ENCODE results near the gene SRP68.

Gene SRP68

DNA sequence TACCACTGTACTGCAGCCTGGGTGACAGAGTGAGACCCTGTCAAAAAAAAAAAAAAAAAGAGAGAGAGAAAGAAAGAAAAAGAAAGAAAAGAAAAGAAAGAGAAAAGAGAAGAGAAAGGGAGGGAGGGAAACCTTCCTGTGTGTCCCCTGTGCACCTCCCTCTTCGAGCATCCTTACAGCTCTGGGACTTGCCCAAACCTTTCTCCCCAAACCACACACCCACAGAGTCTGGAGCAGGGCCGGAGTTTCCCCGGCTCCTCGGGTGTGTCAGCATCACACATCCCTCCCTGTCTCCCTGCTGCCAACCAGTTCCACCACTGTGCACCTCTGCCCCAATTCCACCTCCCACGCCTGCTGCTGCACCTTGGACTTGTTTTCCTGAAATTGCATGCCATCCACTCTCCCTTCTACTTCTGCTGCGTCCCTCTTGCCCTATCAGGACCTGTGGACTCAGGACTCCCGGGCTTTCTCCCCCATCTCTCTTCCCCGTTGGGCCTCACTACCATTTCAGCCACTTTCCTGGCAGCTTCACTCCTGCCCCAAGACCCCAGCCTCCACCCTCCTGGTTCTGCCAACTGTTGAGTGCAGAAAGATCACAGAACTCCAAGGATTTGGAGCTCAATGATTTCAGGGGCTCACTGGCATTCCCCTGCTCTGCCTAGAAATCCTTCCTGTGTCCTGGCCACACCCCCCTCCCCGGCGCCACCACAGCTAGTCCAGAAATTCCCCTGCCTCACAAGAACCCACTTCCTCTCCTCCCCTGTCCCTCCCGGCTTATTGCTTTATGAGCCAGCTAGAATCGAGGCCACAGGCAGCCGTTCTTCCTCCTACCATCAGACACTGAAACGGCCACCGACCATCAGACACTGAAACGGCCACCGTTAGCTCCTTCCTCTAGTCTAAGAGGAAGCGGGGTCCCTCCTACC lies 75.4 kb downstream of the SRP68 start:
- Histone ChIP-seq H3K4me3 (ENCODE audit: insufficient read depth, low read depth, low read length) (no peak overlapping the region), H3K36me3 (ENCODE audit: control insufficient read depth, insufficient read depth, low read length) (no peaks in the 10 kb centered on the region), H3K27me3 (ENCODE audit: control insufficient read depth, insufficient read depth, low read length, poor library complexity, severe bottlenecking) (no peaks in the 10 kb centered on the region), H3K4me1 (ENCODE audit: control insufficient read depth, insufficient read depth, low read length) (no peaks in the 10 kb centered on the region), H3K27ac (ENCODE audit: insufficient read depth, low read depth, low read length, poor library complexity, severe bottlenecking) (no peak overlapping the region), H3K9me3 (ENCODE audit: control insufficient read depth, low read length) (no peaks in the 10 kb centered on the region)
- 80 to 84% methylated on average over 18 of the region's 18 CpGs for WGBS, 2 experiments

DNA sequence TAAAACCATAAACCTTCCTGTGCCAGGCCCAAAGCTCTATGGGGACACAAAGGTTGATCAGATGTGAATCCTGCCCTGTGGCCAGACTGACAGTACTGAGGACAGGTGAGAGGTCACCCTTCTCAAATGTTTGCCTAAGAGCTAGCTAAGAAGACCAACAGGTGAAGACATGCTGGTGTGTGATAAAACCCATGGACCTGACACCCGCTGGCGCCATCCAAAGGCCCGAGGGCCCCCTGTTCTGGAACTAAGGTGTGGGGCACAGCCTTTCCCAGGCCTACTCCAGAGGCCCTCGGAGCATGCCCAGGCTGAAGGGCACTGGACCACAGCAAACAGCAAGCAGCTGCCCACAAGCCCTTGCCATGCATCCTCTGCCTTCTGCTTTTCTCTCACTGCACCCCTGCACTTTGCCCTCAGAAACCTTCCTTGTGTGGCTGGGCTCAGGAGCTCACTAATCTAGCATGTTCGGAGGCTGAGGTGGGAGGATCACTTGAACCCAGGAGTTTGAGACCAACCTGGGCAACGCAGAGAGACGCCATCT lies 76.9 kb downstream of the SRP68 start:
- Histone ChIP-seq H3K36me3 (ENCODE audit: control insufficient read depth, insufficient read depth, low read length) (no peaks in the 10 kb centered on the region), H3K9me3 (ENCODE audit: control insufficient read depth, low read length) (no peaks in the 10 kb centered on the region), H3K4me3 (ENCODE audit: insufficient read depth, low read depth, low read length) (no peak overlapping the region), H3K27ac (ENCODE audit: insufficient read depth, low read depth, low read length, poor library complexity, severe bottlenecking) (no peak overlapping the region), H3K27me3 (ENCODE audit: control insufficient read depth, insufficient read depth, low read length, poor library complexity, severe bottlenecking) (no peaks in the 10 kb centered on the region), H3K4me1 (ENCODE audit: control insufficient read depth, insufficient read depth, low read length) (no peaks in the 10 kb centered on the region)
- WGBS, 2 experiments: 95% methylated on average over 7 of the region's 7 CpGs

DNA sequence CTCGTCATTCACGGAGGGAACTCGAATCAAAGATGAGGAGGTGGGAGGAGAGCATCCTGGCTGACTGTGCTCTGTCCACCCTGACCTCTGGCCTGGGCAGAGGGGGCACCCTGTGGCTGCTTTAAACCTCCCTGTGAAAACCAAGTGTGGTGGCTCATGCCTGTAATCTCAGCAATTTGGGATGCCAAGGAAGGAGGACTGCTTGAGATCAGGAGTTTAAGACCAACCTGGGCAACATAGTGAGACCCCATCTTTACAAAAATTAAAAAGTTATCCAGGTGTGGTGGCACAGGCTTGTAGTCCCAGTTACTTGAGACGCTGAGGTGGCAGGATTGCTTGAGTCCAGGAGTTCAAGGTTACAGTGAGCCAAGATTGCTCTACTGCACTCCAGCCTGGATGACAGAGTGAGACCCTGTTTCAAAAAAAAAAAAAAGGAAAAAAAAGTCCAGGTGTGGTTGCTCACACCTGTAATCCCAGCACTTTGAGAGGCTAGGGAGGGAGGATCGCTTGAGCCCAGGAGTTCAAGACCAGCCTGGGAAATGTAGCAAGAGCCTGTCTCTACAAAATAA lies 77.4 kb downstream of the SRP68 start:
- no peaks in the 10 kb centered on the region for H3K27me3 ChIP-seq (ENCODE audit: control insufficient read depth, insufficient read depth, low read length, poor library complexity, severe bottlenecking)
- no peaks in the 10 kb centered on the region for H3K4me1 ChIP-seq (ENCODE audit: control insufficient read depth, insufficient read depth, low read length)
- no peak overlapping the region for H3K27ac ChIP-seq (ENCODE audit: insufficient read depth, low read depth, low read length, poor library complexity, severe bottlenecking)
- H3K4me3 ChIP-seq (ENCODE audit: insufficient read depth, low read depth, low read length): no peak overlapping the region
- H3K36me3 ChIP-seq (ENCODE audit: control insufficient read depth, insufficient read depth, low read length): no peaks in the 10 kb centered on the region
- WGBS, 2 experiments: 94 to 95% methylated on average over 5 of the region's 5 CpGs
- no peaks in the 10 kb centered on the region for H3K9me3 ChIP-seq (ENCODE audit: control insufficient read depth, low read length)

DNA sequence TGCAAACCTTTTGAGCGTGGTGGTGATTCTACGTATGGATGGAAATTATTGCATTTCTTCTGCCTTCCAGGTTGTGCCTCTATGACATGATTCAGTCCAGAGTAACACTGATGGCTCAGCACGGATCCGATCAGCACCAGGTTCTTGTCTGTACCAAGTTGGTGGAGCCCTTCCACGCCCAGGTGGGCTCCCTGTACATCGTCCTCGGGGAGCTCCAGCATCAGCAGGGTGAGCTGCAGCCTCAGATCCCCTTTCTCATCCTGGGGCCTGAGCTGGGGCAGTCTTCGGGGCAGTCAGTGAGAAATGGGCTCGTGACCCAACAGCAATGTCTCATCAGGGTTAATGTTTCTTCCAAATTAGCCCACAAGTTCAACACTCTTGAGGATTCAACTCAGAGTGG lies 80.9 kb downstream of the SRP68 start:
- Histone ChIP-seq H3K27me3 (ENCODE audit: control insufficient read depth, insufficient read depth, low read length, poor library complexity, severe bottlenecking) (no peaks in the 10 kb centered on the region), H3K9me3 (ENCODE audit: control insufficient read depth, low read length) (no peaks in the 10 kb centered on the region), H3K36me3 (ENCODE audit: control insufficient read depth, insufficient read depth, low read length) (no peaks in the 10 kb centered on the region), H3K4me3 (ENCODE audit: insufficient read depth, low read depth, low read length) (no peak overlapping the region), H3K27ac (ENCODE audit: insufficient read depth, low read depth, low read length, poor library complexity, severe bottlenecking) (no peak overlapping the region), H3K4me1 (ENCODE audit: control insufficient read depth, insufficient read depth, low read length) (no peaks in the 10 kb centered on the region)
- WGBS, 2 experiments: 87% methylated on average over 9 of the region's 9 CpGs

All from ectodermal cell (in vitro differentiated cells).